Measurements from ENCODE around the gene TMEM59L. TPM values are rescaled to one million over a fixed set of nuclear protein-coding genes. Genes with fewer than 3 reads are reported as not detected.

The TMEM59L gene
- total RNA-seq, 3 donors from 2014 or later, result 0.93 to 10.5 (median 1.4) TPM

GRCh38 chr19:18657590-18658365 is 45.1 kb downstream of the TMEM59L start:
- no peaks in the 10 kb centered on the region for H3K9me3 ChIP-seq
- TF ChIP-seq CTCF (IDR thresholded peaks at IDR 0.05), result no peak
- intact Hi-C loops (cut with DNase I, micrococcal nuclease), result no loop called here
- no peaks in the 10 kb centered on the region for H3K4me1 ChIP-seq (ENCODE audit: low read depth)
- H3K4me3 ChIP-seq, result no peak overlapping the region
- H3K36me3 ChIP-seq (ENCODE audit: low read depth), result no peaks in the 10 kb centered on the region
- ATAC-seq (peak; percentile 9), DNase-seq (no peak)

- ATAC-seq (no peak), DNase-seq (no peak)
- TF ChIP-seq CTCF (IDR thresholded peaks at IDR 0.05), result no peak
- intact Hi-C loops (cut with DNase I, micrococcal nuclease), result no loop called here
- no peaks in the 10 kb centered on the region for H3K9me3 ChIP-seq
- no peak overlapping the region for H3K4me3 ChIP-seq
- H3K4me1 ChIP-seq (ENCODE audit: low read depth), result no peaks in the 10 kb centered on the region
- H3K36me3 ChIP-seq (ENCODE audit: low read depth), result no peaks in the 10 kb centered on the region
Observed at GRCh38 chr19:18658366-18658855, 45.7 kb downstream of the TMEM59L start.

- H3K36me3 ChIP-seq (ENCODE audit: low read depth), result no peaks in the 10 kb centered on the region
- intact Hi-C loops (cut with DNase I, micrococcal nuclease), result no loop called here
- H3K4me3 ChIP-seq, result no peak overlapping the region
- no peak for TF ChIP-seq CTCF (IDR thresholded peaks at IDR 0.05)
- H3K9me3 ChIP-seq, result no peaks in the 10 kb centered on the region
- H3K4me1 ChIP-seq (ENCODE audit: low read depth), result no peaks in the 10 kb centered on the region
- ATAC-seq, result peak; percentile 35
- DNase-seq, result peak in 1 of 3 donors; percentile 23
Observed at GRCh38 chr19:18659281-18660050, 46.8 kb downstream of the TMEM59L start.

GRCh38 chr19:18660051-18660910 is 47.6 kb downstream of the TMEM59L start:
- H3K4me1 ChIP-seq (ENCODE audit: low read depth), result no peaks in the 10 kb centered on the region
- ATAC-seq (peak; percentile 46), DNase-seq (peak in 2 of 3 donors; percentile 15 to 73)
- H3K4me3 ChIP-seq, result no peak overlapping the region
- intact Hi-C loops (cut with DNase I, micrococcal nuclease), result no loop called here
- no peak for TF ChIP-seq CTCF (IDR thresholded peaks at IDR 0.05)
- H3K9me3 ChIP-seq, result no peaks in the 10 kb centered on the region
- H3K36me3 ChIP-seq (ENCODE audit: low read depth), result no peaks in the 10 kb centered on the region

- no peak for DNase-seq
- Histone ChIP-seq H3K4me3 (no peak overlapping the region), H3K4me1 (ENCODE audit: low read depth) (no peaks in the 10 kb centered on the region), H3K36me3 (ENCODE audit: low read depth) (no peaks in the 10 kb centered on the region), H3K9me3 (no peaks in the 10 kb centered on the region)
- intact Hi-C loops (cut with DNase I, micrococcal nuclease), result no loop called here
- TF ChIP-seq CTCF (IDR thresholded peaks at IDR 0.05), result no peak
- no peak for ATAC-seq
Observed at GRCh38 chr19:18660939-18661670, 48.4 kb downstream of the TMEM59L start.
